Measurements from ENCODE around the gene AP2A1.

DNA sequence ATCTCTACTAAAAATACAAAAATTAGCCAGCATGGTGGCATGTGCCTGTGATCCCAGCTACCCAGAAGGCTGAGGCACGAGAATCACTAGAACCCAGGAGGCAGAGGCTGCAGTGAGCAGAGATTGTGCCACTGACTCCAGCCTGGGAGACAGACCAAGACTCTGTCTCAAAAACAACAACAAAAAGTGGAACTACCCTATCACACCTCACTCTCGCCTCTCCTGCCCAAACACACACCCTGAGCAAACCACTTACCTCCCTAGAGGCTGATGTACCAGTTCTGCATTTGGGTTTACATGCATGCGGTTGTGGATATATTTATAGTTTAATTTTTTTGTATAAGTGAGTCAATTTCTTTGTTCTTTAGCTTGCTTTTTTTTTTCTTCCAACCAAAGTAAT lies 76.5 kb downstream of the AP2A1 start:
- TF ChIP-seq CTCF (IDR thresholded peaks at IDR 0.05; ENCODE audit: low read depth, low read length, missing input control) (no peak), FOXA1 (IDR thresholded peaks at IDR 0.05) (no peak), TAF1 (conservative IDR thresholded peaks at IDR 0.05) (no peak), RAD21 (IDR thresholded peaks at IDR 0.05) (no peak), ZBTB33 (IDR thresholded peaks at IDR 0.05) (no peak), GABPA (IDR thresholded peaks at IDR 0.05 in 1 of 2, conservative IDR thresholded peaks at IDR 0.05 in 1 of 2) (no peak)

All from liver (tissue), 3 donors.